Osteoblast (primary cell): ENCODE data around the gene CLK3. TPM values are rescaled to one million over a fixed set of nuclear protein-coding genes. Genes with fewer than 3 reads are reported as not detected.

Experiments used
- DNase-seq: peaks from one replicate; pipeline ENCODE4 v3.0.0; 2011; ENCODE audit warnings: low spot score, mixed read lengths; ENCODE audit not compliant: insufficient read length; ENCODE audit errors: missing footprints
- H2AFZ ChIP-seq: 2 replicates; pipeline ENCODE4 v1.6.0; 2011; ENCODE audit warnings: mild to moderate bottlenecking, low read length
- H3K27ac ChIP-seq: 2 replicates; pipeline ENCODE4 v1.5.1; 2011; ENCODE audit warnings: mild to moderate bottlenecking, low read depth, low read length, moderate library complexity
- H3K27me3 ChIP-seq: 2 replicates; pipeline ENCODE4 v1.6.0; 2012; ENCODE audit warnings: mild to moderate bottlenecking, control low read depth, inconsistent platforms, low read length, moderate library complexity; ENCODE audit not compliant: insufficient read depth
- H3K36me3 ChIP-seq: 2 replicates; pipeline ENCODE4 v1.5.1; 2011; ENCODE audit warnings: mild to moderate bottlenecking, low read length, control low read depth, moderate library complexity; ENCODE audit not compliant: insufficient read depth
- H3K4me1 ChIP-seq: 2 replicates; pipeline ENCODE4 v1.5.1; 2011; ENCODE audit warnings: mild to moderate bottlenecking, low read length, control low read depth, moderate library complexity; ENCODE audit not compliant: insufficient read depth
- H3K4me2 ChIP-seq: 2 replicates; pipeline ENCODE4 v1.6.0; 2011; ENCODE audit warnings: mild to moderate bottlenecking, low read length; ENCODE audit not compliant: insufficient read depth
- H3K4me3 ChIP-seq: fragments of 200-600 bp; sonication (generic); 3 replicates; pipeline ENCODE4 v1.5.1; 2012; ENCODE audit warnings: mild to moderate bottlenecking, low read length, inconsistent platforms; ENCODE audit not compliant: insufficient read depth
- H3K79me2 ChIP-seq: 2 replicates; pipeline ENCODE4 v1.6.0; 2012; ENCODE audit warnings: mild to moderate bottlenecking, low read length, control low read depth, inconsistent platforms; ENCODE audit not compliant: insufficient read depth
- H3K9me3 ChIP-seq: 2 replicates; pipeline ENCODE4 v1.5.1; 2011; ENCODE audit warnings: low read depth, low read length, control low read depth
- H4K20me1 ChIP-seq: 2 replicates; pipeline ENCODE4 v1.6.0; 2012; ENCODE audit warnings: mild to moderate bottlenecking, low read length, control low read depth; ENCODE audit not compliant: insufficient read depth
- CTCF ChIP-seq: IDR thresholded peaks from 2 replicates; pipeline ENCODE4 v1.5.1; 2011; ENCODE audit warnings: mild to moderate bottlenecking, low read depth, low read length, moderate library complexity; ENCODE audit errors: extremely low read depth
- total RNA-seq: library from RNA; depleted of rRNA; stranded (reverse); fragments of >200 nt; gene quantifications from 2 replicates; pipeline ENCODE4 v1.2.3, GENCODE V29; 2012

Gene CLK3
- total RNA-seq, 1 donor: 47.0 TPM

DNA sequence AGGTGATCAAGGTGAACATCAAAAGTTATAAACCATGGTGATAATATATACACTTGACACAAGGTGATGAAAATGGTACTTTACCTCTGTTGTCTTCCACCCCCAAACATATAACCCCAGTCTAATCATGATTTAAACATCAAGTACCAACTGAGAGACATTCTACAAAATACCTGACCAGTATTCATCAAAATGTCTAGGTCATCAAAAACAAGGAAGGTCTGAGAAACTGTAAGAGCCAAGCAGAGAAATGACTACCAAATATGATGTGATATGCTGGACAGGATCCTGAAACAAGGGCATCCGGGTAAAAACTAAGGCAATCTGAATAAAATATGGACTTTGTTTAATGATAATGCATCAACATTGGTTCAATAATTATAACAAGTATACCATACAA is 52.3 kb downstream of the CLK3 start:
- Histone ChIP-seq H3K27ac (no peak overlapping the region), H3K9me3 (no peaks in the 10 kb centered on the region), H3K4me1 (peaks cover 11% of the 10 kb centered on the region), H3K4me3 (no peak overlapping the region), H4K20me1 (peaks cover 34% of the 10 kb centered on the region), H2AFZ (no peak overlapping the region), H3K36me3 (peaks cover 16% of the 10 kb centered on the region), H3K4me2 (no peak overlapping the region), H3K79me2 (peaks cover 31% of the 10 kb centered on the region), H3K27me3 (no peaks in the 10 kb centered on the region)
- no peak for DNase-seq
- no peak for TF ChIP-seq CTCF

GRCh38 chr15:74669627-74670026 is 54.0 kb downstream of the CLK3 start:
- Histone ChIP-seq H3K27me3 (no peaks in the 10 kb centered on the region), H4K20me1 (peaks cover 22% of the 10 kb centered on the region), H3K4me2 (no peak overlapping the region), H3K4me1 (peaks cover under 1% of the 10 kb centered on the region), H2AFZ (no peak overlapping the region), H3K36me3 (peaks cover 30% of the 10 kb centered on the region), H3K4me3 (no peak overlapping the region), H3K9me3 (no peaks in the 10 kb centered on the region), H3K79me2 (peaks cover 33% of the 10 kb centered on the region), H3K27ac (no peak overlapping the region)
- TF ChIP-seq CTCF: no peak
- no peak for DNase-seq

DNA sequence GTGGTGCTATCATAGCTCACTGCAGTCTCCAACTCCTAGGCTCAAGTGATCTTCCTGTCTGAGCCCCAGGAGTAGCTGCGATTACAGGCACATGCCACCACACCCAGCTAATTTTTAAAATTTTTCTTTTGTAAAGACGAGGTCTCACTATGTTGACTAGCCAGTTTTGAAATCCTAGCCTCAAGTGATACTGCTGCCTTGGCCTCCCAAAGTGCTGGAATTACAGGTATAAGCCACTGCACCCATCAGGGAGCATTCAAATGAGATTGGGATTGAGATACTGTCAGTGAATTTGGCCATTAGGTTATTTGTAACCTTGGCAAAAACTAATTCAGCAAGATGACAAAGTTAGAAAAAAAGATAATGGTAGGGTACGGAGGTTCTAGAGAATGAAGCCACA is 58.5 kb downstream of the CLK3 start:
- Histone ChIP-seq H3K9me3 (no peaks in the 10 kb centered on the region), H2AFZ (no peak overlapping the region), H3K36me3 (peaks cover 34% of the 10 kb centered on the region), H3K4me3 (no peak overlapping the region), H3K27me3 (no peaks in the 10 kb centered on the region), H3K4me2 (no peak overlapping the region), H3K4me1 (no peaks in the 10 kb centered on the region), H4K20me1 (peaks cover 13% of the 10 kb centered on the region), H3K79me2 (peaks cover 34% of the 10 kb centered on the region), H3K27ac (no peak overlapping the region)
- DNase-seq: no peak
- no peak for TF ChIP-seq CTCF

GRCh38 chr15:74676801-74677200 is 61.2 kb downstream of the CLK3 start:
- TF ChIP-seq CTCF: no peak
- no peak for DNase-seq

More at GRCh38 chr15:74676801-74677200, 61.2 kb downstream of the CLK3 start:
- peaks cover 21% of the 10 kb centered on the region for H4K20me1 ChIP-seq
- H3K27ac ChIP-seq: no peak overlapping the region
- H3K4me1 ChIP-seq: no peaks in the 10 kb centered on the region
- H3K4me3 ChIP-seq: no peak overlapping the region
- no peaks in the 10 kb centered on the region for H3K27me3 ChIP-seq
- H3K9me3 ChIP-seq: no peaks in the 10 kb centered on the region
- no peak overlapping the region for H3K4me2 ChIP-seq
- H3K79me2 ChIP-seq: peaks cover 58% of the 10 kb centered on the region
- H3K36me3 ChIP-seq: peaks cover 21% of the 10 kb centered on the region
- no peak overlapping the region for H2AFZ ChIP-seq

Other genes with a start within 250 kb of the CLK3 start
- gene CYP11A1, start 248.2 kb upstream of the CLK3 start, total RNA-seq: 1.4 and 2.1 TPM in 2 replicates
- gene SEMA7A, start 181.9 kb upstream of the CLK3 start, total RNA-seq: 30.4 and 36.2 TPM in 2 replicates
- 39.8 and 41.3 TPM in 2 replicates for gene UBL7, start 154.7 kb upstream of the CLK3 start, total RNA-seq
- gene ARID3B, start 74.6 kb upstream of the CLK3 start, total RNA-seq: 2.7 and 3.6 TPM in 2 replicates
- 9.8 and 11.2 TPM in 2 replicates for gene EDC3, start 80.2 kb downstream of the CLK3 start, total RNA-seq
- gene CYP1A1, start 109.7 kb downstream of the CLK3 start, total RNA-seq: 0.36 TPM in 1 of 2 replicates, not detected in the other
- gene CYP1A2, start 133.0 kb downstream of the CLK3 start, total RNA-seq: not detected in 2 replicates
- 30.6 and 31.5 TPM in 2 replicates for gene CSK, start 166.2 kb downstream of the CLK3 start, total RNA-seq
- under 0.01 TPM in 1 of 2 replicates, not detected in the other for gene LMAN1L, start 197.0 kb downstream of the CLK3 start, total RNA-seq
- not detected in 2 replicates for gene CPLX3, start 210.8 kb downstream of the CLK3 start, total RNA-seq
- gene ULK3, start 227.3 kb downstream of the CLK3 start, total RNA-seq: 19.4 and 21.4 TPM in 2 replicates